T-cell (primary cell): ENCODE results near the gene MMAB. TPM values are rescaled to one million over a fixed set of nuclear protein-coding genes. Genes with fewer than 3 reads are reported as not detected.

ENCODE experiments used
- ATAC-seq, 4 experiments: fragments of 200-7000 bp in 3 of 4; fragments of 150-1000 bp in 1 of 4; cut with Tn5 transposase; replicated peaks in 1 of 4; 1 replicate in 3 of 4; 2 replicates in 1 of 4; pipeline ENCODE4 v1.10.0; 2021; ENCODE audit warnings: moderate library complexity in 3 of 4, mild to moderate bottlenecking in 2 of 4, moderate number of reproducible peaks in 1 of 4
- CTCF ChIA-PET, 2 donors: fragments of 300-600 bp; sonication (Branson Sonifier 250); formaldehyde crosslinking; loops; one replicate each; lab custom pipeline; 2022; ENCODE audit warnings: antibody characterized with exemption in 2 of 2; lab: Charles Lee
- POLR2A ChIA-PET, 2 donors: fragments of 300-600 bp; sonication (Branson Sonifier 250); formaldehyde crosslinking; loops; one replicate each; lab custom pipeline; 2022; ENCODE audit warnings: antibody characterized with exemption in 2 of 2; lab: Charles Lee
- DNase-seq, 35 experiments: peaks; one replicate each; pipeline versions ENCODE4 v3.0.0 to v3.0.0-alpha.2; 2013 to 2023
- H3K27ac ChIP-seq: one replicate; pipeline ENCODE4 v1.5.1; 2013; ENCODE audit warnings: low read length
- H3K27me3 ChIP-seq, 2 experiments: replicated peaks in 1 of 2; 1 replicate in 1 of 2; 2 replicates in 1 of 2; pipeline versions ENCODE4 v1.6.1 to v1.7.0; 2013; ENCODE audit warnings: low read length in 1 of 2, mixed read lengths in 1 of 2; ENCODE audit not compliant: control insufficient read depth in 2 of 2, insufficient read depth in 2 of 2; ENCODE audit errors: extremely low read depth in 1 of 2
- H3K36me3 ChIP-seq, 2 donors: 1 replicate in 1 of 2; 2 replicates in 1 of 2; pipeline versions ENCODE4 v1.6.1 to v1.7.0; 2013; ENCODE audit warnings: low read length in 1 of 2; ENCODE audit not compliant: control insufficient read depth in 2 of 2, insufficient read depth in 1 of 2; ENCODE audit errors: extremely low read depth in 1 of 2
- H3K4me1 ChIP-seq, 2 experiments: 1 replicate in 1 of 2; 2 replicates in 1 of 2; pipeline versions ENCODE4 v1.6.1 to v1.7.0; 2013; ENCODE audit warnings: low read length in 2 of 2, mixed read lengths in 1 of 2; ENCODE audit not compliant: insufficient read depth in 2 of 2, control insufficient read depth in 1 of 2; ENCODE audit errors: extremely low read depth in 1 of 2
- H3K4me3 ChIP-seq, 2 donors: 1 replicate in 1 of 2; 2 replicates in 1 of 2; pipeline versions ENCODE4 v1.5.1 to v1.7.0; 2013; ENCODE audit warnings: mild to moderate bottlenecking in 2 of 2, low read length in 1 of 2, moderate library complexity in 1 of 2; ENCODE audit not compliant: control insufficient read depth in 1 of 2; ENCODE audit errors: extremely low read depth in 1 of 2
- H3K9me3 ChIP-seq: 2 replicates; pipeline ENCODE4 v1.7.0; 2013
- H3K27ac Mint-ChIP-seq, 2 donors: one replicate each; pipeline ENCODE4 v1.8.0; 2020 to 2021; ENCODE audit warnings: mild to moderate bottlenecking in 2 of 2, mixed read lengths in 2 of 2
- H3K27me3 Mint-ChIP-seq, 2 donors: one replicate each; pipeline ENCODE4 v1.8.0; 2021 to 2022; ENCODE audit warnings: mixed read lengths in 2 of 2
- H3K36me3 Mint-ChIP-seq: one replicate; pipeline ENCODE4 v1.8.0; 2021; ENCODE audit warnings: mixed read lengths
- H3K4me1 Mint-ChIP-seq, 3 donors: one replicate each; pipeline ENCODE4 v1.8.0; 2020 to 2022; ENCODE audit warnings: mixed read lengths in 3 of 3, mild to moderate bottlenecking in 1 of 3
- H3K4me3 Mint-ChIP-seq, 3 donors: one replicate each; pipeline ENCODE4 v1.8.0; 2020 to 2022; ENCODE audit warnings: mild to moderate bottlenecking in 3 of 3, mixed read lengths in 3 of 3, moderate library complexity in 3 of 3
- H3K9me3 Mint-ChIP-seq, 3 donors: one replicate each; pipeline ENCODE4 v1.8.0; 2020 to 2022; ENCODE audit warnings: mixed read lengths in 3 of 3
- WGBS: methylation state at CpG from one replicate; pipeline ENCODE4 v1.1.5; 2013; ENCODE audit warnings: missing lambda C conversion rate; ENCODE audit not compliant: insufficient coverage; 5-methylcytosine and 5-hydroxymethylcytosine counted together
- total RNA-seq, 35 experiments: library from RNA in 6 of 35; stranded (reverse) in 6 of 35; fragments of 120-200 nt in 1 of 35; gene quantifications; one replicate each; pipeline versions ENCODE4 v1.2.1 to v1.2.4 and lab custom pipeline; 2013 to 2026

Gene MMAB
- total RNA-seq, 5 donors from 2014 or later (not counting 1 experiment from before 2014, with no cell fraction given): 11.4 to 23.2 (median 15.2) TPM

- no peaks in the 10 kb centered on the region for H3K9me3 ChIP-seq
- H3K4me1 ChIP-seq: peaks cover 0 to 25% of the 10 kb centered on the region in 2 experiments
- H3K4me3 Mint-ChIP-seq: no peak overlapping the region
- H3K36me3 Mint-ChIP-seq: peaks cover 4% of the 10 kb centered on the region
- H3K4me1 Mint-ChIP-seq: peaks cover 27 to 36% (median 31%) of the 10 kb centered on the region in 3 donors
- H3K27me3 Mint-ChIP-seq: no peaks in the 10 kb centered on the region
- DNase-seq (no peak), ATAC-seq (no peak)
- no peaks in the 10 kb centered on the region for H3K9me3 Mint-ChIP-seq
- peaks cover 0 to 5% of the 10 kb centered on the region in 2 donors for H3K36me3 ChIP-seq
- H3K27me3 ChIP-seq: peaks cover 0 to 3% of the 10 kb centered on the region in 2 experiments
- POLR2A ChIA-PET: no interaction called here
- H3K27ac ChIP-seq: no peak overlapping the region
- H3K4me3 ChIP-seq: no peak overlapping the region
- no peak overlapping the region for H3K27ac Mint-ChIP-seq
- WGBS: 88% methylated on average over 2 of the region's 7 CpGs
- CTCF ChIA-PET: interaction anchor here (0.9 to 2.6 kb wide), 3 partner anchors 13 to 176 kb away, joined by 3 to 11 read pairs (median 4); no protein-coding TSS in a partner anchor
Measured at GRCh38 chr12:109599087-109599486, 25.8 kb upstream of the MMAB start.

- no peak overlapping the region for H3K27ac ChIP-seq
- DNase-seq: no peak
- peaks cover 0 to 22% of the 10 kb centered on the region in 2 experiments for H3K4me1 ChIP-seq
- Mint-ChIP-seq H3K27ac (no peak overlapping the region), H3K36me3 (peaks cover 5% of the 10 kb centered on the region), H3K4me1 (peaks cover 28 to 35% (median 31%) of the 10 kb centered on the region in 3 donors), H3K27me3 (no peaks in the 10 kb centered on the region), H3K9me3 (no peaks in the 10 kb centered on the region), H3K4me3 (no peak overlapping the region)
- ChIA-PET CTCF (interaction anchor here (0.9 to 2.6 kb wide), 4 partner anchors 25 to 177 kb away, joined by 3 to 11 read pairs (median 5); partner anchors contain the start of gene MVK (in 1 of the 2)), POLR2A (no interaction called here)
- H3K27me3 ChIP-seq: peaks cover 0 to under 1% of the 10 kb centered on the region in 2 experiments
- H3K4me3 ChIP-seq: no peak overlapping the region
- no peaks in the 10 kb centered on the region for H3K9me3 ChIP-seq
- ATAC-seq: no peak
- 93% methylated on average over 9 of the region's 11 CpGs for WGBS
- H3K36me3 ChIP-seq: peaks cover 0 to 8% of the 10 kb centered on the region in 2 donors
Measured at GRCh38 chr12:109598428-109598854, 25.1 kb upstream of the MMAB start.

GRCh38 chr12:109597795-109598427 is 24.6 kb upstream of the MMAB start:
- 55% methylated on average over 25 of the region's 27 CpGs for WGBS
- peak overlapping the region in 1 of 3 donors; percentile 19 for H3K4me3 Mint-ChIP-seq
- peaks cover 29 to 36% (median 31%) of the 10 kb centered on the region in 3 donors for H3K4me1 Mint-ChIP-seq
- Histone ChIP-seq H3K4me1 (peaks cover 0 to 22% of the 10 kb centered on the region in 2 experiments), H3K27ac (no peak overlapping the region), H3K36me3 (peaks cover 0 to 8% of the 10 kb centered on the region in 2 donors), H3K27me3 (no peaks in the 10 kb centered on the region), H3K4me3 (no peak overlapping the region), H3K9me3 (no peaks in the 10 kb centered on the region)
- ATAC-seq (peak; percentile 63 to 72 (median 67)), DNase-seq (peak in 34 of 35 experiments; percentile 13 to 69 (median 42))
- H3K36me3 Mint-ChIP-seq: peaks cover 5% of the 10 kb centered on the region
- no peaks in the 10 kb centered on the region for H3K27me3 Mint-ChIP-seq
- H3K9me3 Mint-ChIP-seq: no peaks in the 10 kb centered on the region
- H3K27ac Mint-ChIP-seq: no peak overlapping the region
- ChIA-PET POLR2A (no interaction called here), CTCF (interaction anchor here (0.9 to 2.6 kb wide), 6 partner anchors 11 to 178 kb away, joined by 3 to 11 read pairs (median 4); partner anchors contain the start of gene MVK (in 2 of the 2))

GRCh38 chr12:109597414-109597794 is 24.1 kb upstream of the MMAB start:
- peaks cover 0 to 22% of the 10 kb centered on the region in 2 experiments for H3K4me1 ChIP-seq
- H3K4me1 Mint-ChIP-seq: peaks cover 29 to 36% (median 31%) of the 10 kb centered on the region in 3 donors
- CTCF ChIA-PET: interaction anchor here (0.9 to 2.6 kb wide), 6 partner anchors 12 to 178 kb away, joined by 3 to 11 read pairs (median 4); partner anchors contain the start of gene MVK (in 2 of the 2)
- peak overlapping the region in 1 of 3 donors; percentile 19 for H3K4me3 Mint-ChIP-seq
- peak in 2 of 4 experiments; percentile 7 to 21 for ATAC-seq
- no peaks in the 10 kb centered on the region for H3K27me3 ChIP-seq
- no peak overlapping the region for H3K4me3 ChIP-seq
- H3K9me3 Mint-ChIP-seq: no peaks in the 10 kb centered on the region
- H3K27ac Mint-ChIP-seq: no peak overlapping the region
- H3K36me3 ChIP-seq: peaks cover 4 to 8% of the 10 kb centered on the region in 2 donors
- no peaks in the 10 kb centered on the region for H3K27me3 Mint-ChIP-seq
- 50% methylated on average over 11 of the region's 11 CpGs for WGBS
- no peak for DNase-seq
- POLR2A ChIA-PET: no interaction called here
- H3K36me3 Mint-ChIP-seq: peaks cover 9% of the 10 kb centered on the region
- H3K9me3 ChIP-seq: no peaks in the 10 kb centered on the region
- H3K27ac ChIP-seq: no peak overlapping the region

GRCh38 chr12:109596418-109597244 is 23.3 kb upstream of the MMAB start:
- no peak for ATAC-seq
- Mint-ChIP-seq H3K27ac (no peak overlapping the region), H3K9me3 (no peaks in the 10 kb centered on the region), H3K27me3 (no peaks in the 10 kb centered on the region), H3K4me1 (peaks cover 29 to 36% (median 31%) of the 10 kb centered on the region in 3 donors), H3K4me3 (no peak overlapping the region), H3K36me3 (peaks cover 11% of the 10 kb centered on the region)
- H3K27ac ChIP-seq: no peak overlapping the region
- no peak overlapping the region for H3K4me3 ChIP-seq
- WGBS: 93% methylated on average over 18 of the region's 24 CpGs
- no peaks in the 10 kb centered on the region for H3K9me3 ChIP-seq
- peaks cover 6 to 8% of the 10 kb centered on the region in 2 donors for H3K36me3 ChIP-seq
- CTCF ChIA-PET: interaction anchor here in 1 of 2 donors (1.0 to 2.6 kb wide), 2 partner anchors 14 to 179 kb away, joined by 3 to 11 read pairs; no protein-coding TSS in a partner anchor
- no peak for DNase-seq
- H3K4me1 ChIP-seq: peaks cover 0 to 22% of the 10 kb centered on the region in 2 experiments
- no peaks in the 10 kb centered on the region for H3K27me3 ChIP-seq
- POLR2A ChIA-PET: no interaction called here
